ENCODE results near the gene ZNHIT6.

The ZNHIT6 gene

GRCh38 chr1:85611856-85612255 is 96.4 kb downstream of the ZNHIT6 start:
- Mint-ChIP-seq H3K4me3 (no peak overlapping the region), H3K27me3 (ENCODE audit: low read depth) (peaks cover 3% of the 10 kb centered on the region), H3K9me3 (no peaks in the 10 kb centered on the region), H3K27ac (peak overlapping the region; percentile 39 to 62 (median 53)), H3K4me1 (peaks cover 24% of the 10 kb centered on the region), H3K36me3 (ENCODE audit: low read depth) (no peaks in the 10 kb centered on the region)
- TF ChIP-seq CTCF (IDR thresholded peaks at IDR 0.05; ENCODE audit: unreplicated experiment in 3 of 3) = no peak

- no peaks in the 10 kb centered on the region for H3K36me3 Mint-ChIP-seq (ENCODE audit: low read depth)
- H3K4me1 Mint-ChIP-seq = peaks cover 24% of the 10 kb centered on the region
- no peak for TF ChIP-seq CTCF (IDR thresholded peaks at IDR 0.05; ENCODE audit: unreplicated experiment in 3 of 3)
- no peak overlapping the region for H3K4me3 Mint-ChIP-seq
- H3K27ac Mint-ChIP-seq = peak overlapping the region; percentile 39 to 62 (median 53)
- H3K9me3 Mint-ChIP-seq = no peaks in the 10 kb centered on the region
- H3K27me3 Mint-ChIP-seq (ENCODE audit: low read depth) = peaks cover 3% of the 10 kb centered on the region
Measured at GRCh38 chr1:85611425-85611824, 96.8 kb downstream of the ZNHIT6 start.

- no peak overlapping the region for H3K4me3 Mint-ChIP-seq
- peaks cover 3% of the 10 kb centered on the region for H3K27me3 Mint-ChIP-seq (ENCODE audit: low read depth)
- no peaks in the 10 kb centered on the region for H3K36me3 Mint-ChIP-seq (ENCODE audit: low read depth)
- peaks cover 24% of the 10 kb centered on the region for H3K4me1 Mint-ChIP-seq
- no peaks in the 10 kb centered on the region for H3K9me3 Mint-ChIP-seq
- no peak for TF ChIP-seq CTCF (IDR thresholded peaks at IDR 0.05; ENCODE audit: unreplicated experiment in 3 of 3)
- no peak overlapping the region for H3K27ac Mint-ChIP-seq
Measured at GRCh38 chr1:85609976-85610375, 98.3 kb downstream of the ZNHIT6 start.

GRCh38 chr1:85608851-85609250 is 99.4 kb downstream of the ZNHIT6 start:
- Mint-ChIP-seq H3K4me3 (no peak overlapping the region), H3K36me3 (ENCODE audit: low read depth) (no peaks in the 10 kb centered on the region), H3K27ac (peak overlapping the region in 1 of 3 experiments; percentile 20), H3K4me1 (peaks cover 24% of the 10 kb centered on the region), H3K9me3 (no peaks in the 10 kb centered on the region), H3K27me3 (ENCODE audit: low read depth) (peaks cover 3% of the 10 kb centered on the region)
- no peak for TF ChIP-seq CTCF (IDR thresholded peaks at IDR 0.05; ENCODE audit: unreplicated experiment in 3 of 3)

- Mint-ChIP-seq H3K27me3 (ENCODE audit: low read depth) (peaks cover 3% of the 10 kb centered on the region), H3K27ac (peak overlapping the region; percentile 35 to 80 (median 54)), H3K36me3 (ENCODE audit: low read depth) (no peaks in the 10 kb centered on the region), H3K4me1 (peaks cover 21% of the 10 kb centered on the region), H3K9me3 (no peaks in the 10 kb centered on the region), H3K4me3 (no peak overlapping the region)
- no peak for TF ChIP-seq CTCF (IDR thresholded peaks at IDR 0.05; ENCODE audit: unreplicated experiment in 3 of 3)
Measured at GRCh38 chr1:85607921-85608265, 100.3 kb downstream of the ZNHIT6 start.

GRCh38 chr1:85607126-85607920 is 100.9 kb downstream of the ZNHIT6 start:
- Mint-ChIP-seq H3K27me3 (ENCODE audit: low read depth) (peaks cover 3% of the 10 kb centered on the region), H3K9me3 (no peaks in the 10 kb centered on the region), H3K4me3 (no peak overlapping the region), H3K4me1 (peaks cover 17% of the 10 kb centered on the region), H3K36me3 (ENCODE audit: low read depth) (no peaks in the 10 kb centered on the region), H3K27ac (peak overlapping the region; percentile 35 to 80 (median 54))
- TF ChIP-seq CTCF (IDR thresholded peaks at IDR 0.05; ENCODE audit: unreplicated experiment in 3 of 3) = no peak

All from nephron (organoid).